HFF-Myc (cell line): Measurements from ENCODE around the gene RPS16.

Source experiments
- DNase-seq: peaks from one replicate; pipeline ENCODE4 v3.0.0-alpha.2; 2011; ENCODE audit warnings: low read depth; ENCODE audit errors: extremely low read depth
- H3K4me3 ChIP-seq: replicated peaks from 2 replicates; pipeline ENCODE4 v1.5.1; 2011; ENCODE audit warnings: low read depth, mild to moderate bottlenecking, control low read depth, low read length
- CTCF ChIP-seq: IDR thresholded peaks from 2 replicates; pipeline ENCODE4 v1.5.1; 2012; ENCODE audit warnings: mild to moderate bottlenecking, low read depth, low read length, control low read depth; ENCODE audit errors: missing control alignments

RPS16 gene

GRCh38 chr19:39405958-39406655, 29.6 kb downstream of the RPS16 start:
- peak overlapping the region; percentile 96 for H3K4me3 ChIP-seq
- DNase-seq: no peak
- TF ChIP-seq CTCF: no peak

- no peak for TF ChIP-seq CTCF
- no peak for DNase-seq
- H3K4me3 ChIP-seq: no peak overlapping the region
Measured at GRCh38 chr19:39405261-39405957, 30.3 kb downstream of the RPS16 start.

GRCh38 chr19:39403331-39404312, 32.1 kb downstream of the RPS16 start:
- peak overlapping the region; percentile 40 for H3K4me3 ChIP-seq
- peak; percentile 94 for DNase-seq
- TF ChIP-seq CTCF: no peak

GRCh38 chr19:39402346-39403300, 33.1 kb downstream of the RPS16 start:
- peak overlapping the region; percentile 40 for H3K4me3 ChIP-seq
- no peak for TF ChIP-seq CTCF
- DNase-seq: peak; percentile 73

- H3K4me3 ChIP-seq: no peak overlapping the region
- no peak for TF ChIP-seq CTCF
- DNase-seq: no peak
Measured at GRCh38 chr19:39401549-39402345, 34.0 kb downstream of the RPS16 start.
